GM18507 (cell line): ENCODE results near the gene RPS28.
"Not testable (repeated sequence)": the region's sequence is repeated elsewhere in the genome, so short reads cannot be mapped to it uniquely, and the experiment has no call there.

Experiments
- DNase-seq: peaks from one replicate; pipeline ENCODE4 v3.0.0; 2011; ENCODE audit warnings: low read depth; ENCODE audit not compliant: insufficient read length; ENCODE audit errors: extremely low spot score
- FAIRE-seq: peaks from 2 replicates; lab custom pipeline; 2011; peaks lifted over from hg19 to GRCh38; lab: Jason Lieb, UNC

The RPS28 gene

DNA sequence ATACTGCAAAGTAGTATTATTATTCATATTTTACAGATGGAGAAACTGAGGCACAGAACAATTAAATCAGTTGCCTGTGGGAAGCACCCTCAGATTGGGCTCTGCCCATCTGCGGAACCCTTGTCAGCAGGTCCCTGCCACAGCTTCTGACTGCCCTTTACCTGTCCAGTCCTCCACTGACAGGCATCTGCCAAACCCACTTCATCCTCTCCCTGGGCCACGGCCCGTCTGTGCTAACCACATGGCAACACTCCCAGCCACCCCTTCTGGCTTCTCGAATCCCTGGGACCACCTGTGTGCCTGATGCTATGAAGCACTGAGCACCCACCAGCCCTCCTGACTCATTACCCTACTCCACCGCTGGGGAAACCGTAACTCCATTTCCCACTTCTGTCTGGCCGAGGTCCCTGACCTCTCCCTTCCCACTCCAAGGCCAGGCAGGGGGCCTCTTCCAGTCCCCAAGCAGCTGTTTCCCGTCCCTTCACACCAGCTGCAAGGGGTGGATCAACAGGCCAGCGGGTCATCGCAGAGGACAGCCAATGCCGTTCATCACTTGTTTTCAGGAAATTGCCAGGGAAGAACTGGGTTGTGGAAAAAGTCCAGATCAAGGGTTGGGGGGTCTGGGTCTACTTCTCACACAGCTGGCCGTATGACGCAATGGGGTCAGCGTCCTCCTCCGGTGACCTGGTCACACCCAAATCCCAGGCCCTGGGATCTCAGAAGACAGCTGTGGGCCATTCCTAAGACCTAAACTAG lies 19.2 kb downstream of the RPS28 start:
- FAIRE-seq = no peak
- no peak for DNase-seq

DNA sequence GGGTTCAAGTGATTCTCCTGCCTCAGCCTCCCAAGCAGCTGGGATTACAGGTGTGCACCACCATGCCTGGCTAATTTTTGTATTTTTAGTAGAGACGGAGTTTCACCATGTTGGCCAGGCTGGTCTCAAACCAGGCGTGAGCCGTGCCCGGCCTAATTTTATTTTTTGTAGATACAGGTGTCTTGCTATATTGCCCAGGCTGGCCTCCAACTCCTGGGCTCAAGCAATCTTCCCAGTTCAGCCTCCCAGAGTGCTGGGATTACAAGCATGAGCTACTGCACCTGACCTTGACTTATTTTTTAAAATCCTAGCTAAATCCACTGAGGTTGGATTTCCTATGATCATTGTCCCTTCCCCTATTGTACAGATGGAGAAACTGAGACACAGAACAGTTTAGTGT lies 20.2 kb downstream of the RPS28 start:
- not testable (repeated sequence) for FAIRE-seq, DNase-seq

DNA sequence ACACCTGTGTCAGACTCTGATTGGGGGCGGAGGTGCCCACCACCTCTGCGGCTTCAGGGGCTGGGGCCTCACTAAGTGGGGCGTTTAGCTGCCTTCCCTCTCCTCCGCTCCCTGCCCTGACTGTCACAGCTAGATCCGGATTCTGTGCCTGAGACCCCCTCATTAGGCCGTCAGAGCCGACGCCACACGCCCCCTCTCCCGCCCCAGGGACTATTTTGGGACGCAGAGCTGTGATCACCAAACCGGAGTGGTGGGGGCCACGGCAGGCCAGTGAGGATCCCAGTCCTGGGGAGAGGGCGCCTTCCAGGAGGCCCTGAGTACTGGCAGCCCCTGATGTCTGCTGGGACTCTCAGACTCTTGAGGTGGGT lies 21.0 kb downstream of the RPS28 start:
- no peak for DNase-seq
- FAIRE-seq = no peak

DNA sequence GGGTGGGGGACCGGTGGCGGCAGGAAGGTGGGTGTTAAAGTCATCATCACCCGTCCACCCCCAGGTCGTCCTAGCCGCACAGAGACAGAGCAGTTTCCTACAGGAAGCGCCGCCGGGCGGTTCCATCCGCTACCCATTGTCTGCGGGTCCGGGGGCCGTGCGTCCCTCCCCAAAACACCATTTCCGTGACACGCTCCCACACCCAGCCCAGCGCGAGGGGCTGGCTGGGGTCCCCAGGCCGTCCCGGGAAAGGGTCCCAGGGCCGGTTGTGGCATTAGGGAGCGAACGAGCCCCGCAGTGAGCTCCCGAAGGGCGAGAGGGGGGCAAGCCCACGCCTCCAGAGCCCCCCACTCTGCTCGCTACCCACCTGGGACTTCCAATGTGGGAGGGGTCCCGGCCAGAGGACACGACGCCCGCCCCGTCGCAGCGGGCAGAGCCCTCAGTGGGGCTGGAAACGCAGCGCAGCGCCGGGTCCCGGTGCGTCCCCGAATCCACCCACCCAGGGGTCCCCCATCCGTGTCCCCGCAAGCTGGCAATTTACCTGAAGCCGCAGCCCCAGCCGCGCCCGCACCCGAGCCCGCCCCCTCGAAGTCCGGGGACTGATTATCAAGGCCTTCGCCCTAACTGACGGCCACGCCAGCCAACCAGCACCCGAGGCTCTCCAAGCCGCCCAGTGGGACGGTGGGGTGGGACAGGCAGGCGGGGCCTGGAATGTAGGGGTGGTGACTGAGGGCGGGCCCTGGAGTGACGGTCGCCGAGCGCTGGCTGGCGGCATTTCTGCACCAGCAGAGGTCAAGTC lies 21.6 kb downstream of the RPS28 start, which contains the start of gene KANK3:
TSS of gene KANK3 (minus strand) at position 579 of the 799 bp plus-strand sequence. CDS start 5,434 bp downstream, outside the sequence.
- DNase-seq (peak; percentile 97), FAIRE-seq (peak; percentile 85)

DNA sequence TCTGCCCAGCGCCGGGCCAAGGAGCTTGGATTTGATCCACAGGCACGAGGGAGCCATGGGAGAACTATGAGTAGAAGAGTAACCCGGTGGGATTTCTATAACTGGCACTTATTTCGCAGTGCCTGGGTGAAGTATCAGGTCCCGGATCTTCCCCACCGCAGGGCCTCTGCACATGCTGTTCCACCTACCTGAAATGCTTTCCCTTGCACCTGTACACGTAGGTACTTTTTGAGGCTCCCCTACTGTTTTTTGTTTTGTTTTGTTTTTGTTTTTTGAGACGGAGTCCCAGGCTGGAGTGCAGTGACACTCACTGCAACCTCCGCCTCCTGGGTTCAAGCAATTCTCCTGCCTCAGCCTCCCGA lies 22.2 kb downstream of the RPS28 start:
- no peak for FAIRE-seq

DNA sequence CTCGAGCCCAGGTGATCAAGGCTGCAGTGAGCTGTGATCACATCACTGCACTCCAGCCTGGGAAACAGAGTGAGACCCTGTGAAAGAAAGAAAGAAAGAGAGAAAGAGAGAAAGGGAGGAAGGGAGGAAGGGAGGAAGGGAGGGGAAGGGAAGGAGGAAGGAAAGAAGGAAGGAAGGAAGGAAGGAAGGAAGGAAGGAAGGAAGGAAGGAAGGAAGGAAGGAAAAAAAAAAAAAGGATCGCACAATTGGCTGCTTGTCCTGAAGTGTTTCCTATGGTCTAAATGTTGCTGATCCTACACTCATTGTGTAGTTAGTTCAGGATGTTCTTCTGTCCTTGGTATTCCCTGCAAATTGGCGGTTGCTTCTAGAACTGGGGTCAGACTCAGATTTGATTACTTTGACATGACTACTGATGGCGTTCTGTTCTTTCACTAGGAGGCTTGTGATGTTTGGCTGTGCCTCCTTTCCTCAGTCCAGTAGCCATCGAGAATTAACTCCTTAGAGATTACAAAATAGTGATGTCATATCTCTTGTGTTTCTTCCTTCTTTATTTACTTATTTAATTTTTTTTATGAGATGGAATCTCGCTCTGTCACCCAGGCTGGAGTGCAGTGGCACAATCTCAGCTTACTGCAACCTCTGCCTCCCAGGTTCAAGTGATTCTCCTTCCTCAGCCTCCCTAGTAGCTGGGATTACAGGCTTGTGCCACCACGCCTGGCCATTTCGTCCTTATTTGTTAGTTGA lies 28.5 kb downstream of the RPS28 start:
- not testable (repeated sequence) for DNase-seq, FAIRE-seq

More for the DNA sequence above, 22.2 kb downstream of the RPS28 start:
- DNase-seq = no peak

DNA sequence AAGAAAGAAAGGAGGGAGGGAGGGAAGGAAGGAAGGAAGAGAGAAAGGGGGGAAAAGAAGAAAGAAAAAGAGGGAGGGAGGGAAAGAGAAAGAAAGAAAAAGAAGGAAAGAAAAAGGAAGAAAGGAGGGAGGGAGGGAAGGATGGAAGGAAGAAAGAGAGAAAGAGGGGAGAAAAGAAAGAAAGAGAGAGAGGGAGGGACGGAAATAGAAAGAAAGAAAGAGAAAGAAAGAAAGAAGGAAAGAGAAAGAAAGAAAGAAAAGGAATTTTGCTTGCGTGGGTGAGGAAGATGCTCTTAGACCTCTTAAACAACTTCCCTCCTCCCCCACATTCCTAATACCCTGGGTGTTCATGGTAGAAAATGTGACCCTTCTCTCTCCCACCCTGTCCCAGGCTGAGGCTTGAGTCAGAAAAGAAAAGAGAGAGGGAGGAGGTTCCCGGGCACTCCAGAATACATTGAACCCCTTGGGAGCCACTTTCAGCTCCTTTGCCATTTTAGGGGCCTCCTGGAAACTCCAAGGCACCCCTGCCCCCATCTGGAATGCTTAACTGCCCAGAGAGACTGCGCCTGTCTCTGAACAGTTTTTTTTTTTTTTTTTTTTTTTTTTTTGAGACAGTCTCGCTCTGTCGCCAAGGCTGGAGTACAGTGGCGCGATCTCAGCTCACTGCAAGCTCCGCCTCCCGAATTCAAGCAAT lies 31.0 kb downstream of the RPS28 start:
- DNase-seq = no peak
- FAIRE-seq = no peak

DNA sequence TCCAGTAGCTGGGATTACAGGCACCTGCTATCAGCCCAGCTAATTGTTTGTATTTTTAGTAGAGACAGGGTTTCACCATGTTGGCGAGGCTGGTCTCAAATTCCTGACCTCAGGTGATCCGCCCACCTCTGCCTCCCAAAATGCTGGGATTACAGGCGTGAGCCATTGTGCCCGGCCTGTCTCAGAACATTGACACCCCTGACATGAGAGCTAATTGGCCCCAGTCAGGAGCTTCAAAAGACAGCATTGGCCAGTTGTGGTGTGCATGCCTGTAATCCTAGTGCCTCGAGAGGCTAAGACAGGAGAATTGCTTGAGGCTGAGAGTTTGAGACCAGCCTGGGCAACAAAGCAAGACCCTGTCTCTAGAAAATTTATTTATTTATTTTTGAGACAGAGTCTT lies 31.5 kb downstream of the RPS28 start:
- not testable (repeated sequence) for DNase-seq, FAIRE-seq

DNA sequence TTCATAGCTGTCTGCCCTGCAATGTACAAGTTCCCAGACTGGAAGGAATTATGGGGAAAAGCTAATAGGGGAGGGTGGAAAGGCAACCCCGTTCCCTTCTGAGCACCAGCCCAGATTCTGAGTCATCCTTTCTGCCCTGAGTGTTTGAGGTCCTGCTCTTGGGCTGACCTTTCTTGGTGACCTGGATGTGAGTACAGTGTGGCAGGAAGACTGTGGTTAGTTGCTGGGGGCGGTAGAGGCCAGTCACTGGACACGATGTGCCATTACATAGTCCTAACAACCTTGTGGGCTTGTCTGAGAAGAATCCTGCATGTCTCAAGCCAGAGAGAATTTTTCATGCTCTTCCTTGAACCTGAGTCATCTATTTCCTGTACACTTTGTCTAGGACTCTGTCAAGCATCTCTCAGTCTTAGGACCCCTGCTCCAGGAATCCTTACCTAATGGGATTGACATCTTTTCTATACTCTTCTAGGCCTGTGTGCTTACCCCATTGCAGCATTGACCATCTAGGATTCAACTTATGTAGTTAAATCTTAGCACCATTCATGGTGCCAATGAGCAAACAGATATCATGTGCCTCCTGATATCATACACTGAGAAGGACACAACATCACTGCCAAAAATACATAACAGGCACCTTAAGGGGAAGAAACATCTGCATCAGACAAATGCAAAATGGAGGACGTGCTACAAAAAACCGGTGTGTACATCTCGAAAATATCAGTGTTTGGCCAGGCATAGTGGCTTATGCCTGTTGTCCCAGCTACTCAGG lies 34.5 kb downstream of the RPS28 start:
- FAIRE-seq (no peak), DNase-seq (no peak)

DNA sequence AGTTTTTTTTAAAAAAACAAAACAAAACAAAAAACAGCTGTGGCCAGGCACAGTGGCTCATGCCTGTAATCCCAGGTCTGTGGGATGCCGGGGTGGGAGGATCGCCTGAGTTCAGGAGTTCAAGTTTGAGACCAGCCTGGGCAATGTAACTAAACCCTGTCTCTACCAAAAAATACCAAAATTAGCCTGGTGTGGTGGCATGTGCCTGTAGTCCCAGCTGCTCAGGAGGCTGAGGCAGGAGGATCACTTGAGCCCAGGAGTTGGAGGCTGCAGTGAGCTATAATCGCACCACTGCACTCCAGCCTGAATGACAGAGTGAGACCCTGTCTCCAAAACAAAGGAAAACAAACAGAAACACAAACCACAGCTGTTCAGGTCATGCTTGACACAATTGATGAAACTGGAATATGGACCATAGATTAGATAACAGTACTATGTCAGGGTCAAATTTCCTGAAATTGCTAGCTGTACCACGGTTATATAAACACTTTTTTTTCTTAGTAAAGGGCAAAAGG lies 35.8 kb downstream of the RPS28 start:
- no peak for FAIRE-seq

DNA sequence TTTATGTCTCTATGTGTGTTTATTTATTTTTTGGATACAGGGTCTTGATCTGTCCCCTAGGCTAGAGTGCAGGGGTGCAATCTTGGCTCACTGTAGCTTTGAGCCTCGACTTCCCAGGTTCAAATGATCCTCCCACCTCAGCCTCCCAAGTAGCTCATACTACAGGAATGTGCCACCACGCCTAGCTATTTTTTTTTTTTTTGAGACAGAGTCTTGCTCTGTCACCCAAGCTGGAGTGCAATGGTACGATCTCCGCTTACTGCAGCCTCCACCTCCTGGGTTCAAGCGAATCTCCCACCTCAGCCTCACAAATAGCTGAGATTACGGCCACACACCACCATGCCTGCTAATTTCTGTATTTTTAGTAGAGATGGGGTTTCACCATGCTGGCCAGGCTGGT lies 37.7 kb downstream of the RPS28 start:
- FAIRE-seq (no peak), DNase-seq (no peak)

More for the DNA sequence above, 35.8 kb downstream of the RPS28 start:
- DNase-seq = no peak

DNA sequence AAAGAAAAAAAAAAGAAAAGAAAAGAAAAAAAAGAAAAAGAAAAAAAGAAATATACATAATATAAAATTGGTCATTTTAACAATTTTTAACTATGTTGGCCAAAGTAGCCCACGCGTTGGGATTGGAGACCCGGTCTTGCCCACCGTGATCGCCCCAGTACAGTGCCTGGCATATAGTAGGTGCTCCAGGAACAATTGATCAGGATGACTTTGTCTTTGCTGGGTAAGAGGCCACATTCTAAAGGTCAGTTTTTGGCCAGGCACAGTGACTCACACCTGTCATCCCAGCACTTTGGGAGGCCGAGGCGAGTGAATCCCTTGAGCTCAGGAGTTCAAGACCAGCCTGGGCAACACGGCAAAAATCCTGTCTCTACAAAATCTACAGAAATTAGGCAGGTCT lies 38.9 kb downstream of the RPS28 start:
- DNase-seq = no peak
- no peak for FAIRE-seq

DNA sequence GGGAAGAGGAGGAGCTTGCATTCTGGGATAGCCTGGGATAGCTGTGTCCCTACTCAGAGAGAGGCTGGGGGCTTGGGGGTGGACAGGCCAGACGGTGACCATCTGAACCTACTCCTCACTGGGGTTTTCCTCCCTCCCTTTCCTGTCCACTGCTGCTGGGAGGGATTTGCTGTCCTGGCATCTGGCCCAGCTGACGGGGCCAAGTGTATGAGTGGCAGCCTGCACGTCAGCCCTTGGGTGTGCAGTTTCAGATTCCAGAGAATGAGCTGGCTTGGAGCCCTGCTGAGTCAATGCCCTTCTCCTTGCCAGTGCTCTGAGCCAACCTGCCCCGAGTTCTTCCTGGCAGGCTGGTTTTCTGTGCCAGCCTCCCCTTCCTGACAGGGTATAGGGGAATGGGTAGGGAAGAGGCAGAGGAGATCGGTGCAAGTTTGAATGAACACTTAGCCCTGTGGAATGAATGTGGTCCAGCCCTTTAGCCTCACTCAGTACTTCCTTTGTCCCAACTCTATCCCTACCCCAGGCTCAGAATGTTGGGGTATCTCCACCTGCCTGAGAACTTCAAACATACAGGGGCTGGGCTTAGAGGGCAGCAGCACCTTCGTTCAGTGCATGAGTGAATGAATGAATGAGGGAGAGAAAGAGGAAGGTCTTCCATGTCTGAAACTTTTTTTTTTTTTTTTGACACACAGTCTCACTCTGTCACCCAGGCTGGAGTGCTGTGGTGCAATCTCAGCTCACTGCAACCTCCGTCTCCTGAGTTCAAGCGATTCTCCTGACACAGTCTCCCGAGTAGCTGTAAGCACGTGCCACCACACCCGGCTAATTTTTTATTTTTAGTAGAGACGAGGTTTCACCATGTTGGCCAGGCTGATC lies 40.9 kb downstream of the RPS28 start:
- FAIRE-seq = no peak
- DNase-seq = no peak

DNA sequence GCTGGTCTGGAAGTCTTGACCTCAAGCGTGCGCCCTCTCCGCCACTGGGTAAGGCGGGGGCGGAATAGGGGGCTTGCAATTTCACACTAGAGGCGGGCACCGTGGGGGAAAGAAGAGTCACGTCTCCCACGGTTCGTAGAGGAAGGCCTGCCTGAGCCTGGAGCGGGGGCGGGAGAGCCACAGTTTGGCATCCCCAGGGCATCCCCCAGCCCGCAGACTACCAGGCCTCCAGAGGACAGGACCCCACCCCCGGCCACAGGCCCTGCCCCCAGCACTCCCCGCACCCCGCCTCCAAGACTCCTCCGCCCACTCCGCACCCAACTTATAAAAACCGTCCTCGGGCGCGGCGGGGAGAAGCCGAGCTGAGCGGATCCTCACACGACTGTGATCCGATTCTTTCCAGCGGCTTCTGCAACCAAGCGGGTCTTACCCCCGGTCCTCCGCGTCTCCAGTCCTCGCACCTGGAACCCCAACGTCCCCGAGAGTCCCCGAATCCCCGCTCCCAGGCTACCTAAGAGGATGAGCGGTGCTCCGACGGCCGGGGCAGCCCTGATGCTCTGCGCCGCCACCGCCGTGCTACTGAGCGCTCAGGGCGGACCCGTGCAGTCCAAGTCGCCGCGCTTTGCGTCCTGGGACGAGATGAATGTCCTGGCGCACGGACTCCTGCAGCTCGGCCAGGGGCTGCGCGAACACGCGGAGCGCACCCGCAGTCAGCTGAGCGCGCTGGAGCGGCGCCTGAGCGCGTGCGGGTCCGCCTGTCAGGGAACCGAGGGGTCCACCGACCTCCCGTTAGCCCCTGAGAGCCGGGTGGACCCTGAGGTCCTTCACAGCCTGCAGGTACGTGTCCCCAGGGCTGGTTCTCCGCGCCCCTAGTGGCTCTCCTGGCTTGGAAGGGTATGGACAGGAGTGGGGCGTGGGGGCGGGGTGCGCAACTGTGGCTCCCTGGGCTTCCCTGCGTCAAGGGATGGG lies 42.8 kb downstream of the RPS28 start, which contains the start of gene ANGPTL4:
TSS of gene ANGPTL4 (plus strand) at position 353 of the 969 bp plus-strand sequence. CDS start at position 520, 167 bp downstream.
- FAIRE-seq (no peak), DNase-seq (no peak)

DNA sequence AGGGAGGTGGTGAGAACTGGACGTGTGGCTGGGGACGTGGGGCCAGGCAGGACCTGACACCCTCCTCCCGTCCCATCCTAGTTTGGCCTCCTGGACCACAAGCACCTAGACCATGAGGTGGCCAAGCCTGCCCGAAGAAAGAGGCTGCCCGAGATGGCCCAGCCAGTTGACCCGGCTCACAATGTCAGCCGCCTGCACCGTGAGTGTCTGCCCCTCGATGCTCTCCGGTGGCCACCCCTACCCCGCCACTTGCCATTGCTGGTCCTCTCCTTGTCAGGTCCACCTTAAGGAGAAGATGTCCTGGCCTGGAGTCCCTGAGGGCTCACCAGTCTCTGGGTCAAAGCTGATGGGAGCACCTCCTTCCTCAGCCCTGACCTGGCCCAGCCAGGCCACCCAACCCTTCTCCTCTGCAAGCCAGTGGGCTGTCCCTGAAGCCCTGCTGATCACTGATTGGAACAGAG lies 44.9 kb downstream of the RPS28 start:
- FAIRE-seq = no peak

DNA sequence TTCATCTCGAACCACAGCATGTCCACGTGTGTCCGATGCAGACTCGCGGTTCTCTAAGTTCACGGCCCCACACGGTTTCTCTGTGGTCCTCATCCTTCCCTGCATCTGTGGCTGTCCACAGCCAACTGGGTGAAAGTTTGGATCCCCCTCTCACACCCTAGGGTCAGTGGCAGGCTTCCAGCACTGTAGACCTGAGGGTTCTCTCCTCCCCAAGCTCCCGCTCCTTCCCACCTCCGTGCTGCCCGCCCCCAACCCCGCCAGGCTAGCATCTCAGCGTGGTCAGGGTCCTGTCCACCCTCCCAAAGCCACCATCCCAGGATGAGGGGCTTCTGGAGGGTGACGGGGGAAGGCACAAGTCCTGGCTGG lies 45.6 kb downstream of the RPS28 start:
- FAIRE-seq (no peak), DNase-seq (no peak)

More for the DNA sequence above, 44.9 kb downstream of the RPS28 start:
- no peak for DNase-seq
